Renal cortical epithelial cell (primary cell): ENCODE data around the gene SLTM. TPM values are rescaled to one million over a fixed set of nuclear protein-coding genes. Genes with fewer than 3 reads are reported as not detected.
A peak's percentile ranks its signal among the peaks of the same experiment; 100 is the strongest.
"Not testable (repeated sequence)": the region's sequence is repeated elsewhere in the genome, so short reads cannot be mapped to it uniquely, and the experiment has no call there.

ENCODE experiments used
- DNase-seq: peaks from one replicate; pipeline ENCODE4 v3.0.0-alpha.2; 2011; ENCODE audit warnings: low read depth
- total RNA-seq: library from RNA; depleted of rRNA; stranded (reverse); fragments of >200 nt; gene quantifications from 2 replicates; pipeline ENCODE4 v1.2.3, GENCODE V29; 2014

SLTM gene
- total RNA-seq, 1 donor from 2014 or later, result 124 TPM

- no peak for DNase-seq
Observed at GRCh38 chr15:58929891-58930416, 3.5 kb downstream of the SLTM start.

- no peak for DNase-seq
Observed at GRCh38 chr15:58926823-58927222, 6.7 kb downstream of the SLTM start.

DNA sequence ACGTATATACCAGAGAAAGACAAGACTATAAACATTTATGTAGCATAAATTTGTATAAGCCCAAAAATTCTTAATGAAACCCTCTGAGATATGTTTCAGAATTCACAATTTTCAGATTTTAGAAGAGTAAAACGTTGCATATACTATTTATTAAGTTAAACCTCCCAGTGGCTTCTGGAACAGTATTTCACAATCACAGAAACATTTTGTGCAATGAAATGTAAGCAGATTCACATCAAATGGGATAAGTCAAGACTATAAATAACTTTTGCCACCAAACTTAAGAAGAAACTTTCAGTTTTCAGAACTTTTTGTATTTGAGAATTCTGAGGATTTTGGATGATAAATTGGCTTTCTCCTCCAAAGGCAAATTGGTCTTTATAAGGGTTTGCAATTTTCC is 9.2 kb downstream of the SLTM start:
- DNase-seq, result peak; percentile 21

DNA sequence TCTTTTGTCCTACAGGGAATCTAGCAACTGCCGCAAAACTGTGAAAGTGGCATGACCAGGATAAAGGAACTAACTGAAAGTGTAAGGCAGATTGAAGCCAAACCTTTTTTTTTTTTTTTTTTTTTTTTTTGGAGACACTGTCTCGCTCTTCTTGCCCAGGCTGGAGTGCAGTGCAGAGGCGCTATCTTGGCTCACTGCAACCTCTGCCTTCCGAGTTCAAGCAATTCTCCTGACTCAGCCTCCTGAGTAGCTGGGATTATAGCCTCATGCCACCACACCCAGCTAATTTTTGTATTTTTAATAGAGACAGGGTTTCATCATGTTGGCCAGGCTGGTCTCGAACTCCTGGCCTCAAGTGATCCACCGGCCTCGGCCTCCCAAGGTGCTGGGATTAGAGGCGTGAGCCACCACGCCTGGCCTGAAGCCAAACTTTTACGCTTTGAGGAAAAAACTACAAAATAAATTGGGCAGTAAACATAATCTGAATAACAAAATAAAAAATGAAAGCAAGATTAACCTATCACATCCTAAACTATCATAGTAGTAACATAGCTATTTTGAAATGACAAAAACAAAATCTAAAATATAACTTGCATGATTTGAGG is 9.7 kb downstream of the SLTM start:
- no peak for DNase-seq

GRCh38 chr15:58923284-58923683 is 10.2 kb downstream of the SLTM start:
- DNase-seq, result no peak

DNA sequence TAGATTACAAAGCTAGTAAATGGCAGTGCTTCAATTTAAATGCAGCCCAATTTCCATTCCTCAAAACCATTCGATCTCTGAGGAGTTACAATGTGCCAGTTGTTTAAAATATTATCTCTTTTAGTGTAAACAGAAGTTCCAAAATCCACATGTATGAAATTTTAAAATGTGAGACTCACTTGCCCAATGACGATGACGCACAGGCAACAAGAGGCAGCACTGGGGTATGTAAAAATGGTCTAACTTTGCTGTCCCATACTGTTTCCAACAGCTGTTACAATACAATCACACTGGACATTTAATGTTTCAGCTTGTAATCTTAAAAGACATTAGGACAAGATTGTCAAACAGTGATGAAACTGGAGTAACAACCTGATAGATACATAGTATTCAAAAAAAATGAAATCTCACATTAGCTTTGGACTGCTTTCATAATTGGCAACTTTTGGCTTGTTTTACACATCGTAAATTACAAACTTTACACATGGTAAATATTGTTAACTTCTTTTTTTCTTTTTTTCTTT is 12.2 kb downstream of the SLTM start:
- DNase-seq, result no peak

DNA sequence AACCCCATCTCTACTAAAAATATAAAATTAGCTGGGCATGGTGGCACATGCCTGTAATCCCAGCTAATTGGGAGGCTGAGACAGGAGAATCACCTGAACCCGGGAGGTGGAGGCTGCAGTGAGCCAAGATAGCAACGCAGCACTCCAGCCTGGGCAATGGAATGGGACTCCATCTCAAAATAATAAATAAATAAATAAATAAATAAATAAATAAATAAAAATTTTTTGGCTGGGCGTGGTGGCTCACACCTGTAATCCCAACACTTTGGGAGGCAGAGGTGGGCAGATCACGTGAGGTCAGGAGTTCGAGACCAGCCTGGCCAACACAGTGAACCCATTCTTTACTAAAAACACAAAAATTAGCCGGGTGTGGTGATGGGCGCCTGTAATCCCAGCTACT is 13.0 kb downstream of the SLTM start:
- DNase-seq, result not testable (repeated sequence)

GRCh38 chr15:58919232-58919631 is 14.2 kb downstream of the SLTM start:
- DNase-seq, result no peak

DNA sequence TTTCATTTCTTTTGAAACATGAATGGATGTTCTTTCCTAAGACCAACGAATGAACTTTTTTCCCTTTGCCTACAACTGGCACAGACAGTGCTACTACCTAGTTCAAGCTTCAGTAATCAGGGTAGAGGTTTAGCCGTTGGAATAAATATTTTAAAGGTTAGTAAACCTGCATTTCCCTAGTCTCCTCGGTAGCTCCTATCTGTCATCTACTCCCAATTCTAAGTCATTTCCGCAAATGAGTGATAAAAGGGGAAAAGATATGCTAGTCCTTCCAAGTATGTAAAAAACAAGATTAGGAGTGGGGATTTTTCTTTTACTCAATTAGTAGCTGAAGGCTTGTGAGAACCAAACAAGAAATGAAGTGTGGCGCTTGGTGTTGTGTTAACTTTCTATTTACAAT is 15.2 kb downstream of the SLTM start:
- DNase-seq, result peak; percentile 77

DNA sequence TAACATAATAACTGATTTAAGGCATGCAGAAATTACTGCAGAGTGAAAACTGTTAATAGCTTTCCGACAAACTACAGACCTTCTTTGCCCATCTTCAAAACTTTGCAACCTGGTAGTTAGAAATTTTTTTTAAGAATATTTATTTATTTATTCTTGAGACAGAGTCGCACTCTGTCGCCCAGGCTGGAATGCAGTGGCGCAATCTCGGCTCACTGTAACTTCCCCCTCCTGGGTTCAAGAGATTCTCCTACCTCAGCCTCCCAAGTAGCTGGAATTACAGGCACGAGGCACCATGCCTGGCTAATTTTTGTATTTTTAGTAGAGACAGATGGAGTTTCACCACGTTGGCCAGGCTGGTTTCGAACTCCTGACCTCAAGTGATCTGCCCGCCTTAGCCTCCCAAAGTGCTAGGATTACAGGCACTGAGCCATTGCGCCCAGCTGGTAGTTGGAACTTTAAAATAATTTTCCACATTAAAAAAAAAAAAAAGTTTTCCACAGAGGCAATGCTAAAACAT is 15.8 kb downstream of the SLTM start:
- DNase-seq, result not testable (repeated sequence)

DNA sequence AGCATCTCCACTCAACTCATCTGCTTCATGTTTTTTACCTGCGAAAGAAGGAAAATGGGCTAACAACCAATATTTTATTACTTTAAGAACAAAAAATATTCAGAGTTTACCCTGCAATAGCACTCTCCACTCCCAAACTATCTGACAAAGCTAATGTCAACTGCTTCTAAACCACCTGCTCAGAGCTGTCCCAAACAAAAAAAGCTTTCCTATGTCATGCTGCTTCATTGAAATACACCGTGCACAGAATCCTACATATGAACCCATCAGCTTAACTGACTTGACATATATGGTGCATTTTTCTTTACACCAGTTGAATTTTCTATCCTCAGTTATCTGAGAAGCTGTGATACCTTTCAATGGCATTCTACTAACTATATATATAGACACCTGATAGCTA is 16.5 kb downstream of the SLTM start:
- DNase-seq, result no peak

DNA sequence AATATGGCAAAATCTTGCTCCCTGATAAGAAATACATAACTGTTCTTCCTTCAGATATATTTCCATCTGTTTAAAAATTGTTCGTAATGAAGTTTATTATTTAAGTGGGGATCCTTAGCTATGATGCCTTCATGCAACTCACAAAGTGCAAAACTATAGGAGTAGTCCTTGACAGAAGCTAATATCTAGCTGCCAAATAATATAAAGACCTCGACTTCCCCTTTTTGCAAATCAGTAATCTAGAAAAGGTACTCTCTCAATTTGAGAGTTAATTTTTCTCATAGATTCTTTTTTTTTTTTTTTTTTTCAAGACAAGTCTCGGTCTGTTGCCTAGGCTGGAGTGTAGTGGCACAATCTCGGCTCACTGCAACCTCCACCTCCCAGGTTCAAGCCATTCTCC is 23.0 kb downstream of the SLTM start:
- no peak for DNase-seq

DNA sequence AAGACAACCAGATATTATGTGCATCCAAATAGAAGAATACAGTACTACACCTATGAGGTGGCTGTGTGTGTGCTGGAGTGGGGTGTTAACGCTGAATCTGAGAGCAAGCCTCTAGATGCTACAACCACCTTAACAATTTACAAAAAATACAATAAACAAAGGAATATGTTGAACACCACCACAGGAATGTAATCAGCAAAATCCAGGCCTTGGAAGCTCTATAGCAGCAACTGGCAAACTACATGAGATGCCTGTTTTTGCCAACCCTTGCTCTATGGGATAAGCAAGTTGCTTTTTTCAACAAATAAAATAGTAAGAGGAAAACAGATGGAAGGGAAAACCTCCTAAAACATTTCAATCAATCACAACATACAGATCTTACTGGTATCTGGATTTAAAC is 23.9 kb downstream of the SLTM start:
- DNase-seq, result no peak

- no peak for DNase-seq
Observed at GRCh38 chr15:58908550-58909309, 24.7 kb downstream of the SLTM start.

DNA sequence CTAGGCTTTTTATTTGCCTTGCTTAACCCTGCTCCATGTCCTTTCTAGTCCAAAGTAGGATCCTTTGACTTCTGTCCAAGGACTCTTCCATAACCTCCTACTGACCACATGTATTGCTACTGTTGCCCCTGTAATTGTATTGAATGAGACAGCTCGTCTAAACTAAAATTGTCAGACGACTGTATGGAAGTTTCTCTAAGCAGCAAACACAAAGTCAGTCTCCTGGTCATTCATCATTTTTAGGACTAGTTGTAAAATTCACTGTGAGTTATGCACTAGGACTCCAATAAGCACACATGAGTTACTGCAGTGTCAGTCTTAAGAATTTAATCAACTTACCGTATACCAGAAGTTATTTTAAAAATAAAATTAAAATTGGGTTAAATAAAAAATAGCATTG is 32.8 kb downstream of the SLTM start:
- no peak for DNase-seq

GRCh38 chr15:58898150-58898680 is 35.3 kb downstream of the SLTM start:
- DNase-seq, result no peak

- peak; percentile 51 for DNase-seq
Observed at GRCh38 chr15:58889363-58889762, 44.1 kb downstream of the SLTM start.

GRCh38 chr15:58886921-58887320 is 46.6 kb downstream of the SLTM start:
- no peak for DNase-seq

GRCh38 chr15:58883926-58884325 is 49.6 kb downstream of the SLTM start:
- not testable (repeated sequence) for DNase-seq

DNA sequence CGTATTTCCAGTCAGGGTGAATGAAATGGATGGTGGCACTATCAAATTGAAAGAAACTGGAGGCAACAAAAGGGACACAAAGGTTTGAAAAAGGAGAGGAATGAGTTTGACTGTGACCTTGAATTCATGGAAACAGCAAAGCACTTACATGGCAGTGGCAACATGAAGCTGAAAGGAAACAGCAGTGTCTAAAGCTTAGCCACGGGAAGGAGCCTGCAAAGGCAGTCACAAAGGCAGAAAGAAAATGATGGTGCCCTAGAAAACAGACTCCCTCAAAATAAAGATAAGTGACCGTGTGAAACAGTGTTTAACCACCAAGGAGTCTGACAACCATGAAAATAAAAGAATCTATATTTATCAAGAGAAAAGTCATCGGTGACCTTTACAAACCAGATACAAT is 51.2 kb downstream of the SLTM start:
- no peak for DNase-seq

DNA sequence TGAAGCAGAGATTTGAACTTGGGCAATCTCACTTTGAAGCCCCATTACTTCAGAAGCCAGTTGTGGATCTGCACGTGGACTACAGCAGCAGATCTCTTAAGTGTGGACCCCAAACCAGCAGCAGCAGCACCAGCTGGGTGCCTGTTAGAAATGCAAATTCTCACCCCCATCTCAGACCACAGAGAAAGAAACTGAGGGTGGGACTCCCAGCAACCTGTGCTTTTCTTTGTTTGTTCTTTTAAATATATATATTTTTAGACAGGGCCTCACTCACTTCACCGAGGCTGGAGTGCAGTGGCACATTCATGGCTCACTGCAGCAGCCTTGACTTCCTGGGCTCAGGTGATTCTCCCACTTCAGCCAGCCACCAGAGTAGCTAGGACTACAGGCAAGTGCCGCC is 53.2 kb downstream of the SLTM start:
- DNase-seq, result no peak

- no peak for DNase-seq
Observed at GRCh38 chr15:58877999-58878825, 55.3 kb downstream of the SLTM start.
